HG02943 (cell line): ENCODE data around the gene EDAR.

Source experiments
- ATAC-seq: cut with Tn5 transposase; IDR thresholded peaks from one replicate; pipeline ENCODE4 v1.9.1; 2021; ENCODE audit warnings: mild to moderate bottlenecking, low read depth, moderate library complexity; ENCODE audit not compliant: unreplicated experiment

The EDAR gene

GRCh38 chr2:108942888-108943287, 46.1 kb downstream of the EDAR start:
- no peak for ATAC-seq

- ATAC-seq: no peak
Measured at GRCh38 chr2:108942231-108942825, 46.7 kb downstream of the EDAR start.

- ATAC-seq: no peak
Measured at GRCh38 chr2:108941767-108942166, 47.3 kb downstream of the EDAR start.

GRCh38 chr2:108941161-108941665, 47.8 kb downstream of the EDAR start:
- no peak for ATAC-seq

- no peak for ATAC-seq
Measured at GRCh38 chr2:108940156-108940555, 48.9 kb downstream of the EDAR start.

GRCh38 chr2:108938077-108938710, 50.8 kb downstream of the EDAR start:
- ATAC-seq: no peak

GRCh38 chr2:108937367-108938017, 51.5 kb downstream of the EDAR start:
- no peak for ATAC-seq

GRCh38 chr2:108936866-108937265, 52.2 kb downstream of the EDAR start:
- no peak for ATAC-seq

GRCh38 chr2:108936076-108936864, 52.8 kb downstream of the EDAR start:
- no peak for ATAC-seq

- no peak for ATAC-seq
Measured at GRCh38 chr2:108935271-108935741, 53.7 kb downstream of the EDAR start.

- no peak for ATAC-seq
Measured at GRCh38 chr2:108934583-108935245, 54.3 kb downstream of the EDAR start.

- no peak for ATAC-seq
Measured at GRCh38 chr2:108934151-108934550, 54.9 kb downstream of the EDAR start.

- no peak for ATAC-seq
Measured at GRCh38 chr2:108933691-108934117, 55.3 kb downstream of the EDAR start.

GRCh38 chr2:108932736-108933332, 56.2 kb downstream of the EDAR start:
- ATAC-seq: no peak

- ATAC-seq: no peak
Measured at GRCh38 chr2:108931372-108931771, 57.6 kb downstream of the EDAR start.

GRCh38 chr2:108929807-108930425, 59.1 kb downstream of the EDAR start:
- ATAC-seq: no peak

GRCh38 chr2:108928660-108929377, 60.2 kb downstream of the EDAR start:
- no peak for ATAC-seq

- ATAC-seq: no peak
Measured at GRCh38 chr2:108927936-108928659, 60.9 kb downstream of the EDAR start.
